Fibroblast of lung (primary cell): ENCODE data around the gene SLC38A1. TPM values are rescaled to one million over a fixed set of nuclear protein-coding genes. Genes with fewer than 3 reads are reported as not detected.
A peak's percentile ranks its signal among the peaks of the same experiment; 100 is the strongest.

Source experiments
- DNase-seq, 2 donors: peaks; one replicate each; pipeline versions ENCODE4 v3.0.0 to v3.0.0-alpha.2; 2010; ENCODE audit warnings: low read depth in 2 of 2
- H2AFZ ChIP-seq: 2 replicates; pipeline ENCODE4 v1.5.1; 2012; ENCODE audit warnings: low read length, control low read depth, inconsistent platforms
- H3K27ac ChIP-seq: 2 replicates; pipeline ENCODE4 v1.5.1; 2011; ENCODE audit warnings: low read length, control low read depth; ENCODE audit not compliant: insufficient read depth
- H3K27me3 ChIP-seq: 2 replicates; pipeline ENCODE4 v1.5.1; 2011; ENCODE audit warnings: mild to moderate bottlenecking, low read length; ENCODE audit not compliant: control insufficient read depth, insufficient read depth
- H3K36me3 ChIP-seq: 2 replicates; pipeline ENCODE4 v1.5.1; 2011; ENCODE audit warnings: low read length; ENCODE audit not compliant: control insufficient read depth, insufficient read depth
- H3K4me1 ChIP-seq: 2 replicates; pipeline ENCODE4 v1.5.1; 2011; ENCODE audit warnings: low read length; ENCODE audit not compliant: control insufficient read depth, insufficient read depth; ENCODE audit errors: extremely low read depth
- H3K4me2 ChIP-seq: 2 replicates; pipeline ENCODE4 v1.5.1; 2011; ENCODE audit warnings: low read length, control low read depth; ENCODE audit not compliant: insufficient read depth; ENCODE audit errors: extremely low read depth
- H3K4me3 ChIP-seq, 4 experiments: fragments of 200-600 bp in 1 of 4; sonication (generic) in 1 of 4; replicated peaks in 1 of 4; 2 replicates each; pipeline ENCODE4 v1.5.1; 2011 to 2016; ENCODE audit warnings: low read length in 4 of 4, low read depth in 3 of 4, mild to moderate bottlenecking in 3 of 4, control low read depth in 2 of 4, inconsistent platforms in 1 of 4, mixed read lengths in 1 of 4; ENCODE audit not compliant: insufficient read depth in 1 of 4; ENCODE audit errors: control extremely low read depth in 1 of 4
- H3K79me2 ChIP-seq: 2 replicates; pipeline ENCODE4 v1.5.1; 2012; ENCODE audit warnings: mild to moderate bottlenecking, low read length, inconsistent platforms; ENCODE audit not compliant: control insufficient read depth, insufficient read depth
- H3K9ac ChIP-seq: 2 replicates; pipeline ENCODE4 v1.5.1; 2011; ENCODE audit warnings: mild to moderate bottlenecking, low read length, control low read depth; ENCODE audit not compliant: insufficient read depth
- H3K9me3 ChIP-seq: 2 replicates; pipeline ENCODE4 v1.5.1; 2012; ENCODE audit warnings: low read depth, low read length; ENCODE audit not compliant: control insufficient read depth, insufficient read depth
- H4K20me1 ChIP-seq: 2 replicates; pipeline ENCODE4 v1.5.1; 2011; ENCODE audit warnings: low read length; ENCODE audit not compliant: control insufficient read depth, insufficient read depth; ENCODE audit errors: extremely low read depth
- CTCF ChIP-seq, 2 donors: IDR thresholded peaks in 1 of 2; conservative IDR thresholded peaks in 1 of 2; 1 replicate in 1 of 2; 2 replicates in 1 of 2; pipeline ENCODE4 v1.5.1; 2011 to 2012; ENCODE audit warnings: low read length in 2 of 2, control low read depth in 1 of 2, inconsistent platforms in 1 of 2, low read depth in 1 of 2, mild to moderate bottlenecking in 1 of 2
- EZH2 ChIP-seq: IDR thresholded peaks from 2 replicates; pipeline ENCODE4 v1.5.1; 2012; ENCODE audit warnings: low read length, control low read depth, mild to moderate bottlenecking; ENCODE audit errors: missing control alignments
- polyA plus RNA-seq, 2 donors: library from polyadenylated mRNA; depleted of rRNA in 1 of 2; stranded (reverse) in 1 of 2; unstranded in 1 of 2; fragments of >200 nt; gene quantifications; 2 replicates each; pipeline ENCODE4 v1.2.1, GENCODE V29; 2011 to 2012; ENCODE audit warnings: missing spikeins in 1 of 2
- total RNA-seq: library from RNA; depleted of rRNA; stranded (reverse); fragments of >200 nt; gene quantifications from 2 replicates; pipeline ENCODE4 v1.2.1, GENCODE V29; 2014

SLC38A1 gene
- total and polyA plus RNA-seq, 2 donors (not counting 1 experiment from before 2014, with no cell fraction given) = 24.3 to 88.8 TPM

GRCh38 chr12:46224386-46224785 is 44.5 kb downstream of the SLC38A1 start:
- Histone ChIP-seq H2AFZ (no peak overlapping the region), H3K27me3 (no peaks in the 10 kb centered on the region), H4K20me1 (no peaks in the 10 kb centered on the region), H3K79me2 (no peaks in the 10 kb centered on the region), H3K4me3 (no peak overlapping the region), H3K4me2 (no peak overlapping the region), H3K27ac (no peak overlapping the region), H3K4me1 (no peaks in the 10 kb centered on the region), H3K36me3 (no peaks in the 10 kb centered on the region), H3K9ac (no peak overlapping the region), H3K9me3 (no peaks in the 10 kb centered on the region)
- TF ChIP-seq CTCF (conservative IDR thresholded peaks at IDR 0.05 in 1 of 2, IDR thresholded peaks at IDR 0.05 in 1 of 2; ENCODE audit: low read depth in 1 of 2, low read length in 2 of 2) = no peak
- TF ChIP-seq EZH2 = no peak
- peak; percentile 58 to 94 for DNase-seq

DNA sequence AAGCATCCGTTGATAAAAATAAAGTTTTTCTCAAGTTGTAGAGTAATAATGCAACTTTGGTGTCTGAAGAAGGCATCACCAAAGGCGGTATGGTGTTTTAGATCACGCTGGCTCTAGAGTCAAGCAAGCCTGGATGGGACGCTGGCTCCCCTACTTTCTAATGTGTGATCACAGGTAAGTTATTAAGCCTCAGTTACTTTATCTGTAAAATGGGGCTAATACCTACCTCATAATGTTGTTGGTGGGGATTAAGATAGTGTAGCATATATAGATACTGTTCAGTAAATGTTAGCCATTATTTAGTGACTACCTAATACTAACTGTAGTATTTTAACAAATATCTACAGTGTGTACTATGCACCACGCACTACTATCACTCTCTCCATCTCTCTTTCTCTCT is 45.8 kb downstream of the SLC38A1 start:
- no peaks in the 10 kb centered on the region for H3K79me2 ChIP-seq
- no peaks in the 10 kb centered on the region for H3K36me3 ChIP-seq
- TF ChIP-seq EZH2 = no peak
- no peak for TF ChIP-seq CTCF (conservative IDR thresholded peaks at IDR 0.05 in 1 of 2, IDR thresholded peaks at IDR 0.05 in 1 of 2; ENCODE audit: low read depth in 1 of 2, low read length in 2 of 2)
- no peak overlapping the region for H3K27ac ChIP-seq
- H3K4me2 ChIP-seq = no peak overlapping the region
- H3K4me3 ChIP-seq = no peak overlapping the region
- H3K27me3 ChIP-seq = no peaks in the 10 kb centered on the region
- no peak overlapping the region for H3K9ac ChIP-seq
- H2AFZ ChIP-seq = no peak overlapping the region
- H3K9me3 ChIP-seq = no peaks in the 10 kb centered on the region
- no peaks in the 10 kb centered on the region for H3K4me1 ChIP-seq
- H4K20me1 ChIP-seq = no peaks in the 10 kb centered on the region
- DNase-seq = no peak

GRCh38 chr12:46222636-46223035 is 46.2 kb downstream of the SLC38A1 start:
- Histone ChIP-seq H3K4me1 (no peaks in the 10 kb centered on the region), H3K9ac (no peak overlapping the region), H4K20me1 (no peaks in the 10 kb centered on the region), H3K36me3 (no peaks in the 10 kb centered on the region), H3K27ac (no peak overlapping the region), H2AFZ (no peak overlapping the region), H3K9me3 (no peaks in the 10 kb centered on the region), H3K4me3 (no peak overlapping the region), H3K79me2 (no peaks in the 10 kb centered on the region), H3K4me2 (no peak overlapping the region), H3K27me3 (no peaks in the 10 kb centered on the region)
- TF ChIP-seq CTCF (conservative IDR thresholded peaks at IDR 0.05 in 1 of 2, IDR thresholded peaks at IDR 0.05 in 1 of 2; ENCODE audit: low read depth in 1 of 2, low read length in 2 of 2) (no peak), EZH2 (no peak)
- DNase-seq = no peak
